ENCODE data around the gene DMRTC2.

The DMRTC2 gene

DNA sequence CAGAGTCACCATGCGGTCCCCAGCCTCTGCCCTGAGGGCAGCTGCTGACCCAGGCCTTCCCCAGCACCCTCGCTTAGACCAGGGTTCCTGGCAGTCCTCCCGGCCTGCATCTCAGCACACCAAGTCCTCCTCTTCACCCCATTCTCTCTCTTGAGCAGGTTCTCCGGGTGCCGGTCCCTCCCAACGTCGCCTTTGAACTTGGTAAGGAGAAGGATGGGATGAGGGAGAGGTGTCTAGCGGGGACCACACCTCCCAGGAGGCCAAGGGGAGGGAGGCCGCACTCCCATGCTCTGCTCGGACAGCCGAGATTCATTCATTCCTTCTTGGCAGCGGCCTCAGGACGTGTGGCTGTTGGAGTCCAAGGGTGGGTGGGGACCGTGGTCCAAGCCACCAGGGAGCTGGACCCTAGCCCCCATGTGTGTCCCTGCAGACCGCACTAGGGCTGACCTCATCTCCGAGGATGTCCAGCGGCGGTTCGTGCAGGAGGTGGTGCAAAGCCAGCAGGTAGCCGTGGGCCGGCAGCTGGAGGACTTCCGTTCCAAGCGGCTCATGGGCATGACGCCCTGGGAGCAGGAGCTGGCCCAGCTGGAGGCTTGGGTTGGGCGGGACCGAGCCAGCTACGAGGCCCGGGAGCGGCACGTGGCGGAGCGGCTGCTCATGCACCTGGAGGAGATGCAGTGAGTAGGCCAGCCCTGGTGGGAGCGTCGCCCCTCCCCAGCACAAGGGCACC, 47.5 kb downstream of the DMRTC2 start:
- no peak for DNase-seq

DNA sequence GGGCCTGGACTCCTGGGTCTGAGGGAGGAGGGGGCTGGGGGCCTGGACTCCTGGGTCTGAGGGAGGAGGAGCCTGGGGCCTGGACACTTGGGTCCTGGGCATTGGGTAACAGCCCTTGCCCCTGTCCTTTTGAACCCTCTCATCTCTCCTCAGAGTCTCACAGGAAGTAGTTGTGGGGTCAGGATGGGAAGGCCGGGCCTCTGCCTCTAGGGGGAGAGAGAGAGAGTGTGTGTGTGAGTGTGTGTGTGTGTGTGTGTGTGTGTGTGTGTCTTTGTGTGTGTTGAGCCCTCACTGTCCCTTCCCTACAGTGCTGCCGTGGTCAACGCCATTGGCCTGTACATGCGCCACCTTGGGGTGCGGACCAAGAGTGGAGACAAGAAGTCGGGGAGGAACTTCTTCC, 49.1 kb downstream of the DMRTC2 start:
- no peak for DNase-seq

DNA sequence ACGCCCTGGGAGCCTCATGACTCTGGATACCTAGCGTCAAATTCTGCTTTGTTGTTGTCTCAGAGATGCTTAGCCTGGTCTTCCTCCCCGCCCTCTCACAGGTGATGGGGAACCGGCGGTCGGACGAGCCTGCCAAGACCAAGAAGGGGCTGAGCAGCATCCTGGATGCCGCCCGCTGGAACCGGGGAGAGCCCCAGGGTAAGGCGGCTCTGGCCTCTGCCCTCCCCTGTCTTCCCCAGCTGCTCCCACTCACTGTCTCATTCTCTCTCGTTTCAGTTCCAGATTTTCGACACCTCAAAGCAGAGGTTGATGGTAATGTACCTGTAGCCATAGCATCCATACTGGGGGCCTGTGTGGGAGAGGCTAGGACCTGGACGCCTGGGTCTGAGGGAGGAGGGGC, 49.5 kb downstream of the DMRTC2 start:
- DNase-seq = no peak

- DNase-seq = no peak
These were observed 51.1 kb downstream of the DMRTC2 start for GRCh38 chr19:41895745-41896580.

DNA sequence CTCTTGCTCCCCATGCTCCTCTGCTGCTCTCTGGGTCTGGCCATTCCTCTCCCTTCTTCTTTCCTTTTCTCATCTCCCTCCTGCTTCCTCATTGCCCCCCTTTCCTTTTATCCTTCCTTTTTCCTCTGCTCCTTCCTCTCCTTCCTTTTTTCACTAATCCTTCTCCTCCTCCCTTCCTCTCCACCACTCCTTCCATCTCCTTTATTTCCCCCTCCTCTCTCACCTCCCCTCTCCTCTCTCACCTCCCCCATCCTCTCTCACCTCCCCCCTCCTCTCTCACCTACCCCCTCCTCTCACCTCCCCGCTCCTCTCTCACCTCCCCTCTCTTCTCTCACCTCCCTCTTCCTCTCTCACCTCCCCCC, 51.7 kb downstream of the DMRTC2 start:
- DNase-seq = no peak

DNA sequence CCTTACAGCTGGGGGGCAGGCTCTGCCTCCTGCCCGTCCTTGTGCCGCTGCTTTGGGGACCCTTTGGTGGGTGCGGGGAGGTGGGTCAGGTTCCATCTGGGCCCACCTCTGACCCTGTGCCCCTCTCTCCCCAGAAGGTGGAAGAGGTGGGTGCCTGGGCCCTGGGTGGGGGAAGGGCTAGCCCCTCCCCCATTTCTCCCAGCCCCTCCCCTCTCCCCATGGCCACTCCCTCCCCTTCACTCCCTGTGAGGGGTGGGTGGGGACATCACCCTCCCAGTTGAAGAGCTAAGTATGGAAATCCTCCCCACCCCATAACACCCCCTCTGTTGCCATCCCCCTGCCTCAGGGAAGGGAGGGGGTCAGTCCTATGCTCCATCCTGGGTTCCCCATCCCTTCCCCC, 52.3 kb downstream of the DMRTC2 start:
- DNase-seq = no peak

- DNase-seq = no peak
These were observed 53.0 kb downstream of the DMRTC2 start for GRCh38 chr19:41897820-41898219.

DNA sequence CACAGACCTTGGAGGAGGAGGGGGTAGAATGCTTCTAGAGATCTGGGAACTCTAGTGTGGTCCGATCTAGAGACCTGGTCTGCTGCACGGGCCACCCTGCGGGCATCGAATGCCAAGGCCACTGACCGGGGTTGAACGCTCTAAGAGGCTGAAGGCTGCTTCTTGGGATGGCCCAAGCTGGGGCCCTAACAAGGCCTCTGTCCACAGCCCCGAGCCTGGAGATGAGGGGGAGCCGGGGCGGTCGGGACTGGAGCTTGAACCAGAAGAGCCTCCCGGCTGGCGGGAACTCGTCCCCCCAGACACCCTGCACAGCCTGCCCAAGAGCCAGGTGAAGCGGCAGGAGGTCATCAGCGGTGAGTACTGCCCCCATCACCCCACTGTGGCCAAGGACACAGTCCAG, 53.4 kb downstream of the DMRTC2 start:
- no peak for DNase-seq

Measured in stimulated activated CD4-positive, alpha-beta T cell treated with anti-CD3 and anti-CD28 coated beads, Interleukin-4, amount 100 ng/mL, for 4 hours (primary cell).